Measurements from ENCODE around the gene FBXW7.

Gene FBXW7

GRCh38 chr4:152389359-152389758 lies 146.5 kb downstream of the FBXW7 start:
- no peak for TF ChIP-seq CTCF (IDR thresholded peaks at IDR 0.05; ENCODE audit: low read depth, low read length)
- Histone ChIP-seq H3K36me3 (no peaks in the 10 kb centered on the region), H3K9me3 (no peaks in the 10 kb centered on the region), H3K4me1 (no peaks in the 10 kb centered on the region), H3K4me3 (ENCODE audit: low read depth, low read length) (no peak overlapping the region), H3K27me3 (no peaks in the 10 kb centered on the region)
- DNase-seq: no peak

- no peak for DNase-seq
Observed at GRCh38 chr4:152385551-152385950, 150.3 kb downstream of the FBXW7 start.

GRCh38 chr4:152382057-152382785 lies 153.7 kb downstream of the FBXW7 start:
- DNase-seq: no peak
- H3K4me3 ChIP-seq (ENCODE audit: low read depth, low read length): no peak overlapping the region
- H3K4me1 ChIP-seq: no peaks in the 10 kb centered on the region
- H3K27me3 ChIP-seq: no peaks in the 10 kb centered on the region
- H3K9me3 ChIP-seq: no peaks in the 10 kb centered on the region
- H3K36me3 ChIP-seq: no peaks in the 10 kb centered on the region
- no peak for TF ChIP-seq CTCF (IDR thresholded peaks at IDR 0.05; ENCODE audit: low read depth, low read length)

More at GRCh38 chr4:152385551-152385950, 150.3 kb downstream of the FBXW7 start:
- no peaks in the 10 kb centered on the region for H3K27me3 ChIP-seq
- no peaks in the 10 kb centered on the region for H3K4me1 ChIP-seq
- no peaks in the 10 kb centered on the region for H3K36me3 ChIP-seq
- no peak overlapping the region for H3K4me3 ChIP-seq (ENCODE audit: low read depth, low read length)
- peak; percentile 64 for TF ChIP-seq CTCF (IDR thresholded peaks at IDR 0.05; ENCODE audit: low read depth, low read length)
- H3K9me3 ChIP-seq: no peaks in the 10 kb centered on the region

- Histone ChIP-seq H3K4me1 (no peaks in the 10 kb centered on the region), H3K27me3 (no peaks in the 10 kb centered on the region), H3K4me3 (ENCODE audit: low read depth, low read length) (no peak overlapping the region), H3K36me3 (no peaks in the 10 kb centered on the region), H3K9me3 (no peaks in the 10 kb centered on the region)
- no peak for TF ChIP-seq CTCF (IDR thresholded peaks at IDR 0.05; ENCODE audit: low read depth, low read length)
- no peak for DNase-seq
Observed at GRCh38 chr4:152380919-152381318, 155.0 kb downstream of the FBXW7 start.

- no peaks in the 10 kb centered on the region for H3K4me1 ChIP-seq
- H3K36me3 ChIP-seq: no peaks in the 10 kb centered on the region
- no peaks in the 10 kb centered on the region for H3K27me3 ChIP-seq
- no peak for DNase-seq
- no peak overlapping the region for H3K4me3 ChIP-seq (ENCODE audit: low read depth, low read length)
- no peak for TF ChIP-seq CTCF (IDR thresholded peaks at IDR 0.05; ENCODE audit: low read depth, low read length)
- H3K9me3 ChIP-seq: no peaks in the 10 kb centered on the region
Observed at GRCh38 chr4:152380185-152380584, 155.7 kb downstream of the FBXW7 start.

- Histone ChIP-seq H3K4me1 (no peaks in the 10 kb centered on the region; the same call in 1 of the 2 replicates), H3K27me3 (no peaks in the 10 kb centered on the region), H3K4me3 (ENCODE audit: low read depth, low read length) (no peak overlapping the region), H3K9me3 (no peaks in the 10 kb centered on the region), H3K36me3 (no peaks in the 10 kb centered on the region)
- TF ChIP-seq CTCF (IDR thresholded peaks at IDR 0.05; ENCODE audit: low read depth, low read length): no peak
- no peak for DNase-seq
Observed at GRCh38 chr4:152374606-152375285, 161.1 kb downstream of the FBXW7 start.

Data from BE2C (cell line).